SK-N-SH (cell line): Measurements from ENCODE around the gene HOMER2. TPM values are rescaled to one million over a fixed set of nuclear protein-coding genes. Genes with fewer than 3 reads are reported as not detected.

ENCODE experiments used
- CTCF ChIA-PET: fragments of 300-600, 350-600 bp; formaldehyde crosslinking; extraction: SDS; loops from one replicate; lab custom pipeline; 2021; lab: Yijun Ruan, JAX
- POLR2A ChIA-PET: fragments of 350-600 bp; sonication (Branson Sonifier 250); formaldehyde crosslinking; extraction: SDS; loops from one replicate; lab custom pipeline; 2020; ENCODE audit warnings: antibody characterized with exemption, inconsistent platforms; lab: Yijun Ruan, JAX
- DNase-seq: peaks from one replicate; pipeline ENCODE4 v3.0.0; 2012
- H2AFZ ChIP-seq: fragments of 200-600 bp; sonication (generic); 2 replicates; pipeline ENCODE4 v1.8.1; 2016; ENCODE audit warnings: antibody characterized with exemption, mild to moderate bottlenecking, low read depth
- H3F3A ChIP-seq: fragments of 200-600 bp; sonication (generic); replicated peaks from 2 replicates; pipeline ENCODE3; 2016; ENCODE audit warnings: antibody characterized with exemption, mild to moderate bottlenecking; ENCODE audit not compliant: insufficient read depth
- H3K27ac ChIP-seq, 2 experiments: fragments of 200-500 bp in 1 of 2; fragments of 200-600 bp in 1 of 2; sonication (Bioruptor generic) in 1 of 2; sonication (generic), shearing (Covaris generic) in 1 of 2; 2 replicates each; pipeline versions ENCODE4 v1.5.1 to v1.6.1; 2014 to 2016; ENCODE audit warnings: low read depth in 2 of 2, inconsistent platforms in 1 of 2, low read length in 1 of 2, mild to moderate bottlenecking in 1 of 2, mixed read lengths in 1 of 2
- H3K27me3 ChIP-seq: fragments of 200-600 bp; sonication (generic), shearing (Covaris generic); 2 replicates; pipeline ENCODE4 v1.6.1; 2016; ENCODE audit warnings: mixed run types; ENCODE audit not compliant: insufficient read depth
- H3K36me3 ChIP-seq, 2 experiments: fragments of 200-500 bp in 1 of 2; fragments of 200-600 bp in 1 of 2; sonication (Bioruptor generic) in 1 of 2; sonication (generic) in 1 of 2; replicated peaks in 1 of 2; 2 replicates each; pipeline versions ENCODE3 to v1.5.1; 2014 to 2016; ENCODE audit warnings: low read length in 1 of 2, mild to moderate bottlenecking in 1 of 2; ENCODE audit not compliant: insufficient read depth in 2 of 2, control insufficient read depth in 1 of 2
- H3K4me1 ChIP-seq, 2 experiments: fragments of 200-500 bp in 1 of 2; fragments of 200-600 bp in 1 of 2; sonication (Bioruptor generic) in 1 of 2; sonication (generic), shearing (Covaris generic) in 1 of 2; 2 replicates each; pipeline versions ENCODE4 v1.5.1 to v1.6.1; 2014 to 2016; ENCODE audit warnings: low read depth in 1 of 2, low read length in 1 of 2, mixed run types in 1 of 2; ENCODE audit not compliant: insufficient read depth in 2 of 2, control insufficient read depth in 1 of 2
- H3K4me2 ChIP-seq: fragments of 200-600 bp; sonication (generic), shearing (Covaris generic); 2 replicates; pipeline ENCODE4 v1.6.1; 2017; ENCODE audit warnings: mixed run types
- H3K4me3 ChIP-seq, 2 experiments: fragments of 200-500 bp in 1 of 2; fragments of 200-600 bp in 1 of 2; sonication (Bioruptor generic) in 1 of 2; sonication (generic), shearing (Covaris generic) in 1 of 2; 2 replicates each; pipeline versions ENCODE4 v1.5.1 to v1.8.1; 2014 to 2016; ENCODE audit warnings: low read depth in 2 of 2, inconsistent platforms in 1 of 2, low read length in 1 of 2, mild to moderate bottlenecking in 1 of 2, mixed read lengths in 1 of 2, moderate library complexity in 1 of 2
- H3K79me2 ChIP-seq: fragments of 200-600 bp; sonication (generic); 2 replicates; pipeline ENCODE4 v1.8.1; 2017; ENCODE audit warnings: mild to moderate bottlenecking; ENCODE audit not compliant: insufficient read depth
- H3K9ac ChIP-seq: fragments of 200-600 bp; sonication (generic); 2 replicates; pipeline ENCODE4 v1.6.1; 2017; ENCODE audit warnings: mixed run types
- H3K9me2 ChIP-seq: fragments of 200-600 bp; sonication (generic); 2 replicates; pipeline ENCODE4 v1.6.1; 2017; ENCODE audit warnings: mixed run types
- H3K9me3 ChIP-seq: fragments of 200-600 bp; sonication (generic); 2 replicates; pipeline ENCODE4 v1.6.1; 2017; ENCODE audit warnings: mixed run types, mild to moderate bottlenecking, moderate library complexity
- H4K20me1 ChIP-seq: fragments of 200-600 bp; sonication (generic); 2 replicates; pipeline ENCODE4 v1.6.1; 2017; ENCODE audit warnings: mild to moderate bottlenecking, mixed run types; ENCODE audit not compliant: insufficient read depth
- CHD2 ChIP-seq: fragments of 150-350 bp; IDR thresholded peaks from 2 replicates; pipeline ENCODE4 v1.6.1; 2018; ENCODE audit warnings: low read length; ENCODE audit not compliant: partially characterized antibody
- EP300 ChIP-seq, 2 experiments: IDR thresholded peaks; 2 replicates each; pipeline versions ENCODE4 v1.4.0 to v1.6.1; 2012; ENCODE audit warnings: borderline replicate concordance in 1 of 2, low read depth in 1 of 2, low read length in 1 of 2
- EZH2phosphoT487 ChIP-seq: fragments of 200-600 bp; sonication (generic); IDR thresholded peaks from 2 replicates; pipeline ENCODE4 v1.6.1; 2017; ENCODE audit warnings: low read depth, mixed run types, mild to moderate bottlenecking, antibody characterized with exemption, moderate library complexity, borderline replicate concordance
- GABPA ChIP-seq: IDR thresholded peaks from 2 replicates; pipeline ENCODE4 v1.4.0; 2012; ENCODE audit warnings: low read depth, mild to moderate bottlenecking
- GATA2 ChIP-seq: sonication (generic); formaldehyde crosslinking; IDR thresholded peaks from 2 replicates; pipeline ENCODE4 v1.5.0; 2020; ENCODE audit warnings: mild to moderate bottlenecking, missing genetic modification reagents
- MEF2A ChIP-seq: IDR thresholded peaks from 2 replicates; pipeline ENCODE4 v1.4.0; 2012; ENCODE audit warnings: low read depth, borderline replicate concordance
- SMC3 ChIP-seq: IDR thresholded peaks from 2 replicates; pipeline ENCODE4 v1.6.1; 2012; ENCODE audit warnings: low read depth, low read length, improper control_type of control experiment
- TCF12 ChIP-seq: IDR thresholded peaks from 2 replicates; pipeline ENCODE4 v1.4.0; 2012
- YY1 ChIP-seq: IDR thresholded peaks from 2 replicates; pipeline ENCODE4 v1.4.0; 2012; ENCODE audit warnings: low read depth, mild to moderate bottlenecking
- WGBS: methylation state at CpG from one replicate; pipeline ENCODE4 v1.1.6; 2017; ENCODE audit warnings: low lambda C conversion rate; 5-methylcytosine and 5-hydroxymethylcytosine counted together
- polyA plus RNA-seq, 3 experiments: library from polyadenylated mRNA; depleted of rRNA; stranded (reverse); fragments of >200 nt; gene quantifications; 2 replicates each; pipeline ENCODE4 v1.2.3, GENCODE V29; 2012
- TF ChIP-seq, protein P1 (sequence below): IDR thresholded peaks from 2 replicates; pipeline ENCODE4 v1.4.0; 2012; ENCODE audit warnings: low read depth, borderline replicate concordance
- TF ChIP-seq, protein P2 (sequence below): fragments of 150-350 bp; IDR thresholded peaks from 2 replicates; pipeline ENCODE4 v1.6.1; 2016; ENCODE audit warnings: mild to moderate bottlenecking, low read depth, low read length
- TF ChIP-seq, protein P3 (sequence below): IDR thresholded peaks from 2 replicates; pipeline ENCODE4 v1.6.1; 2012; ENCODE audit warnings: mild to moderate bottlenecking, low read depth, low read length, moderate library complexity
- TF ChIP-seq, protein P4 (sequence below): fragments of 200-600 bp; sonication (generic); IDR thresholded peaks from 2 replicates; pipeline ENCODE4 v1.6.1; 2017; ENCODE audit warnings: antibody characterized with exemption, mild to moderate bottlenecking, moderate library complexity
- TF ChIP-seq, protein P5 (sequence below): fragments of 150-350 bp; IDR thresholded peaks from 2 replicates; pipeline ENCODE4 v1.6.1; 2017; ENCODE audit warnings: antibody characterized with exemption, low read length, low read depth, borderline replicate concordance
- TF ChIP-seq, protein P6 (sequence below): IDR thresholded peaks from 2 replicates; pipeline ENCODE4 v1.4.0; 2012; ENCODE audit warnings: low read depth

Gene HOMER2
- polyA plus RNA-seq, 1 of the 3 experiments (the other 2 are of a cell fraction): 7.3 TPM

DNA sequence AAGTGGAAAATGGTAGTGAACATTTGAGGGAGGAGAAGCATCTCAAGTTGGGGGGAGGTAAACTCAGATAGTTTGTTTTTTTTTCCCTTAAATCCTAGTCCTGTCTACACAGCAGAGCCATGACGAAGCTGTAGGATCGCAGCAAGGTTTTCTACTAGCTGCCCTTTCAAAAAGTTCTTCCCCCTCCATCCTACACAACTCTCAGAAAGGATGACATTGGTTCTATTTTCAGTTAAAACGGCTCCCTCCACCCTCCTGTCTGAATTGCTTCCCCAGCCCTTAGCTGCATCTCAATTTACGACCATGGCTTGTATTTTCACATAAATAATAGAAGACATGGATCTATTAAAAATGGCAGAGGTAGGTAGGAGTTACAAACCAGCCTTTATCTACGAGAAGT is 2.2 kb downstream of the HOMER2 start (continued):
- TF ChIP-seq, protein P1, sequence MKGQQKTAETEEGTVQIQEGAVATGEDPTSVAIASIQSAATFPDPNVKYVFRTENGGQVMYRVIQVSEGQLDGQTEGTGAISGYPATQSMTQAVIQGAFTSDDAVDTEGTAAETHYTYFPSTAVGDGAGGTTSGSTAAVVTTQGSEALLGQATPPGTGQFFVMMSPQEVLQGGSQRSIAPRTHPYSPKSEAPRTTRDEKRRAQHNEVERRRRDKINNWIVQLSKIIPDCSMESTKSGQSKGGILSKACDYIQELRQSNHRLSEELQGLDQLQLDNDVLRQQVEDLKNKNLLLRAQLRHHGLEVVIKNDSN: no peak
- TF ChIP-seq, protein P2, sequence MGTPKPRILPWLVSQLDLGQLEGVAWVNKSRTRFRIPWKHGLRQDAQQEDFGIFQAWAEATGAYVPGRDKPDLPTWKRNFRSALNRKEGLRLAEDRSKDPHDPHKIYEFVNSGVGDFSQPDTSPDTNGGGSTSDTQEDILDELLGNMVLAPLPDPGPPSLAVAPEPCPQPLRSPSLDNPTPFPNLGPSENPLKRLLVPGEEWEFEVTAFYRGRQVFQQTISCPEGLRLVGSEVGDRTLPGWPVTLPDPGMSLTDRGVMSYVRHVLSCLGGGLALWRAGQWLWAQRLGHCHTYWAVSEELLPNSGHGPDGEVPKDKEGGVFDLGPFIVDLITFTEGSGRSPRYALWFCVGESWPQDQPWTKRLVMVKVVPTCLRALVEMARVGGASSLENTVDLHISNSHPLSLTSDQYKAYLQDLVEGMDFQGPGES: no peak
- TF ChIP-seq, protein P3, sequence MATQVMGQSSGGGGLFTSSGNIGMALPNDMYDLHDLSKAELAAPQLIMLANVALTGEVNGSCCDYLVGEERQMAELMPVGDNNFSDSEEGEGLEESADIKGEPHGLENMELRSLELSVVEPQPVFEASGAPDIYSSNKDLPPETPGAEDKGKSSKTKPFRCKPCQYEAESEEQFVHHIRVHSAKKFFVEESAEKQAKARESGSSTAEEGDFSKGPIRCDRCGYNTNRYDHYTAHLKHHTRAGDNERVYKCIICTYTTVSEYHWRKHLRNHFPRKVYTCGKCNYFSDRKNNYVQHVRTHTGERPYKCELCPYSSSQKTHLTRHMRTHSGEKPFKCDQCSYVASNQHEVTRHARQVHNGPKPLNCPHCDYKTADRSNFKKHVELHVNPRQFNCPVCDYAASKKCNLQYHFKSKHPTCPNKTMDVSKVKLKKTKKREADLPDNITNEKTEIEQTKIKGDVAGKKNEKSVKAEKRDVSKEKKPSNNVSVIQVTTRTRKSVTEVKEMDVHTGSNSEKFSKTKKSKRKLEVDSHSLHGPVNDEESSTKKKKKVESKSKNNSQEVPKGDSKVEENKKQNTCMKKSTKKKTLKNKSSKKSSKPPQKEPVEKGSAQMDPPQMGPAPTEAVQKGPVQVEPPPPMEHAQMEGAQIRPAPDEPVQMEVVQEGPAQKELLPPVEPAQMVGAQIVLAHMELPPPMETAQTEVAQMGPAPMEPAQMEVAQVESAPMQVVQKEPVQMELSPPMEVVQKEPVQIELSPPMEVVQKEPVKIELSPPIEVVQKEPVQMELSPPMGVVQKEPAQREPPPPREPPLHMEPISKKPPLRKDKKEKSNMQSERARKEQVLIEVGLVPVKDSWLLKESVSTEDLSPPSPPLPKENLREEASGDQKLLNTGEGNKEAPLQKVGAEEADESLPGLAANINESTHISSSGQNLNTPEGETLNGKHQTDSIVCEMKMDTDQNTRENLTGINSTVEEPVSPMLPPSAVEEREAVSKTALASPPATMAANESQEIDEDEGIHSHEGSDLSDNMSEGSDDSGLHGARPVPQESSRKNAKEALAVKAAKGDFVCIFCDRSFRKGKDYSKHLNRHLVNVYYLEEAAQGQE: no peak
- TF ChIP-seq TCF12: no peak

DNA sequence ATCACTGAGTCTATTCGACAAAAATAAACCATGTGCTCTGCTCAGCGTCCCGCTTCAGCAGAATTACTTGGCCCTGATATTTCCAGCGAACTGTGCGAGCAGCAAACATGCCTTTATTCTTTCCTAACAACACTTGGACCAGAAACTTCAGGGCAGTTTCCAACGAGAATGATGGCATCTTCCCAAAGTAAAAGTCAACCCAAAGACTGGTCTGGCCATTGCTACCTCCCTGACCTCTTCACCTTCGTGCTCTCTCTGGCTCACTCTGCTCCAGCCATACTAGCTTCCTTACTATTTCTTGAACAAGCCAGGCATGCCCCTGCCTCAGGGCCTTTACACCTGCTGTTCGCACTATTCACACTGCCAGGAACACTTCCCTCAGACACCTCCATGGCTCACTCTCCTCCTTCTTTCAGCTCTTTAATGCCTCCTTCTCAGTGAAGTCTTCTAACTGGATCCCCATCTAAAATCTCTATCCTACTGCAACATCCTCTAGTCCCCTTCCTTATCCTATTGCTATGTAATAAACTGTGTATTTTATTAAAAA is 6.3 kb downstream of the HOMER2 start:
- H3F3A ChIP-seq: no peaks in the 10 kb centered on the region
- no peak overlapping the region for H3K9ac ChIP-seq
- TF ChIP-seq GATA2 (CRISPR knock-in tag) (no peak), CHD2 (no peak), EZH2phosphoT487 (no peak), EP300 (IDR thresholded peaks at IDR 0.05; ENCODE audit: borderline replicate concordance in 1 of 2, low read depth in 1 of 2, low read length in 1 of 2) (no peak), YY1 (no peak), MEF2A (no peak), SMC3 (no peak), GABPA (no peak)
- TF ChIP-seq, protein P4, sequence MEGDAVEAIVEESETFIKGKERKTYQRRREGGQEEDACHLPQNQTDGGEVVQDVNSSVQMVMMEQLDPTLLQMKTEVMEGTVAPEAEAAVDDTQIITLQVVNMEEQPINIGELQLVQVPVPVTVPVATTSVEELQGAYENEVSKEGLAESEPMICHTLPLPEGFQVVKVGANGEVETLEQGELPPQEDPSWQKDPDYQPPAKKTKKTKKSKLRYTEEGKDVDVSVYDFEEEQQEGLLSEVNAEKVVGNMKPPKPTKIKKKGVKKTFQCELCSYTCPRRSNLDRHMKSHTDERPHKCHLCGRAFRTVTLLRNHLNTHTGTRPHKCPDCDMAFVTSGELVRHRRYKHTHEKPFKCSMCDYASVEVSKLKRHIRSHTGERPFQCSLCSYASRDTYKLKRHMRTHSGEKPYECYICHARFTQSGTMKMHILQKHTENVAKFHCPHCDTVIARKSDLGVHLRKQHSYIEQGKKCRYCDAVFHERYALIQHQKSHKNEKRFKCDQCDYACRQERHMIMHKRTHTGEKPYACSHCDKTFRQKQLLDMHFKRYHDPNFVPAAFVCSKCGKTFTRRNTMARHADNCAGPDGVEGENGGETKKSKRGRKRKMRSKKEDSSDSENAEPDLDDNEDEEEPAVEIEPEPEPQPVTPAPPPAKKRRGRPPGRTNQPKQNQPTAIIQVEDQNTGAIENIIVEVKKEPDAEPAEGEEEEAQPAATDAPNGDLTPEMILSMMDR: no peak
- TF ChIP-seq, protein P5, sequence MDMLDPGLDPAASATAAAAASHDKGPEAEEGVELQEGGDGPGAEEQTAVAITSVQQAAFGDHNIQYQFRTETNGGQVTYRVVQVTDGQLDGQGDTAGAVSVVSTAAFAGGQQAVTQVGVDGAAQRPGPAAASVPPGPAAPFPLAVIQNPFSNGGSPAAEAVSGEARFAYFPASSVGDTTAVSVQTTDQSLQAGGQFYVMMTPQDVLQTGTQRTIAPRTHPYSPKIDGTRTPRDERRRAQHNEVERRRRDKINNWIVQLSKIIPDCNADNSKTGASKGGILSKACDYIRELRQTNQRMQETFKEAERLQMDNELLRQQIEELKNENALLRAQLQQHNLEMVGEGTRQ: no peak
- TF ChIP-seq, protein P2: no peak
- TF ChIP-seq, protein P6, sequence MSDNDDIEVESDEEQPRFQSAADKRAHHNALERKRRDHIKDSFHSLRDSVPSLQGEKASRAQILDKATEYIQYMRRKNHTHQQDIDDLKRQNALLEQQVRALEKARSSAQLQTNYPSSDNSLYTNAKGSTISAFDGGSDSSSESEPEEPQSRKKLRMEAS: no peak
- no peaks in the 10 kb centered on the region for H4K20me1 ChIP-seq
- no peak overlapping the region for H3K4me3 ChIP-seq
- H3K4me2 ChIP-seq: no peak overlapping the region
- no peaks in the 10 kb centered on the region for H3K27me3 ChIP-seq
- no peaks in the 10 kb centered on the region for H3K9me3 ChIP-seq
- DNase-seq: no peak
- H3K9me2 ChIP-seq: no peaks in the 10 kb centered on the region
- H3K4me1 ChIP-seq: no peaks in the 10 kb centered on the region; a peak in 1 of 4 replicates
- H3K27ac ChIP-seq: no peak overlapping the region
- no peaks in the 10 kb centered on the region for H3K36me3 ChIP-seq
- H2AFZ ChIP-seq: no peak overlapping the region
- CTCF ChIA-PET: no interaction called here
- 78% methylated on average over 8 of the region's 8 CpGs for WGBS
- POLR2A ChIA-PET: no interaction called here
- H3K79me2 ChIP-seq: no peaks in the 10 kb centered on the region
